Stimulated activated CD4-positive, alpha-beta T cell treated with anti-CD3 and anti-CD28 coated beads, Interleukin-12 subunit alpha, Interleukin-12 subunit beta, amount 100 ng/mL, for 48 hours (primary cell): ENCODE measurements around the gene CBLB.

Experiments
- DNase-seq, 3 donors: peaks; one replicate each; pipeline ENCODE4 v3.0.0-alpha.2; 2020; ENCODE audit warnings: low read depth in 2 of 3, low spot score in 1 of 3

CBLB gene

GRCh38 chr3:105847865-105848264 lies 20.9 kb downstream of the CBLB start:
- no peak for DNase-seq

GRCh38 chr3:105847452-105847851 lies 21.4 kb downstream of the CBLB start:
- DNase-seq = no peak

GRCh38 chr3:105846809-105847208 lies 22.0 kb downstream of the CBLB start:
- DNase-seq = no peak

- no peak for DNase-seq
Measured at GRCh38 chr3:105845488-105845887, 23.3 kb downstream of the CBLB start.

GRCh38 chr3:105844704-105845103 lies 24.1 kb downstream of the CBLB start:
- no peak for DNase-seq

GRCh38 chr3:105843994-105844393 lies 24.8 kb downstream of the CBLB start:
- no peak for DNase-seq

- DNase-seq = no peak
Measured at GRCh38 chr3:105842943-105843342, 25.9 kb downstream of the CBLB start.

GRCh38 chr3:105842449-105842848 lies 26.4 kb downstream of the CBLB start:
- DNase-seq = no peak

- no peak for DNase-seq
Measured at GRCh38 chr3:105837947-105838346, 30.9 kb downstream of the CBLB start.

- no peak for DNase-seq
Measured at GRCh38 chr3:105837143-105837740, 31.6 kb downstream of the CBLB start.

GRCh38 chr3:105836533-105836932 lies 32.3 kb downstream of the CBLB start:
- peak in 1 of 3 donors; percentile 29 for DNase-seq

- DNase-seq = no peak
Measured at GRCh38 chr3:105835606-105836005, 33.2 kb downstream of the CBLB start.

GRCh38 chr3:105834768-105835167 lies 34.0 kb downstream of the CBLB start:
- no peak for DNase-seq

- no peak for DNase-seq
Measured at GRCh38 chr3:105832644-105833043, 36.2 kb downstream of the CBLB start.

GRCh38 chr3:105830836-105831235 lies 38.0 kb downstream of the CBLB start:
- no peak for DNase-seq

- DNase-seq = no peak
Measured at GRCh38 chr3:105829871-105830622, 38.8 kb downstream of the CBLB start.

- peak in 1 of 3 donors; percentile 28 for DNase-seq
Measured at GRCh38 chr3:105829229-105829628, 39.6 kb downstream of the CBLB start.

- no peak for DNase-seq
Measured at GRCh38 chr3:105828703-105829102, 40.1 kb downstream of the CBLB start.

GRCh38 chr3:105827959-105828358 lies 40.9 kb downstream of the CBLB start:
- peak in 1 of 3 donors; percentile 21 for DNase-seq

- no peak for DNase-seq
Measured at GRCh38 chr3:105826778-105827634, 41.8 kb downstream of the CBLB start.

GRCh38 chr3:105824129-105824528 lies 44.7 kb downstream of the CBLB start:
- DNase-seq = no peak
